Measurements from ENCODE around the gene BANF1. TPM values are rescaled to one million over a fixed set of nuclear protein-coding genes. Genes with fewer than 3 reads are reported as not detected.

Gene BANF1
- total RNA-seq, 1 donor from 2014 or later, result 163 TPM

DNA sequence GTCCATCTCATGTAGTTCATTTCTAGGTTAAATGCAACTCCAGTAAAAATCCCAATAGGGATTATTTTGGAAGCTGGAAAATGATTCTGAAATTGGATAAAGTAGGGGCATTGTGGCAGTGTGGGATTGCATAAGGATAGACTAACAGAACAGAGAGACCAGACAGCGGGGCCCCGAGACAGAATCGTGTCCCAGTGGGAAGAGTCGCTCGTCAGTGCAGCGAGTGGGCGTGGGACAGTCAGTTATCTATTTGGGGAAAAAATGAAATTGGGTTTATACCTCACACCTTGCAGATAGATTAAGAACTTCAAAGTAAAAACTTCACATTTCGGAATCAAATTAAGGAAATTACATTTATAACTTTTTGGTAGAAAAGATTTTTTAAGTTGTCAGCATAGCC lies 30.2 kb upstream of the BANF1 start:
- Mint-ChIP-seq H3K27me3 (ENCODE audit: unreplicated experiment) (peaks cover 11% of the 10 kb centered on the region), H3K9me3 (ENCODE audit: unreplicated experiment) (no peaks in the 10 kb centered on the region), H3K27ac (ENCODE audit: unreplicated experiment) (peak overlapping the region; percentile 49), H3K4me3 (ENCODE audit: unreplicated experiment) (peak overlapping the region; percentile 51), H3K4me1 (ENCODE audit: unreplicated experiment) (no peaks in the 10 kb centered on the region), H3K36me3 (ENCODE audit: low read depth, unreplicated experiment) (peaks cover 46% of the 10 kb centered on the region)
- DNase-seq (ENCODE audit: low spot score), result no peak
- TF ChIP-seq, protein P1, sequence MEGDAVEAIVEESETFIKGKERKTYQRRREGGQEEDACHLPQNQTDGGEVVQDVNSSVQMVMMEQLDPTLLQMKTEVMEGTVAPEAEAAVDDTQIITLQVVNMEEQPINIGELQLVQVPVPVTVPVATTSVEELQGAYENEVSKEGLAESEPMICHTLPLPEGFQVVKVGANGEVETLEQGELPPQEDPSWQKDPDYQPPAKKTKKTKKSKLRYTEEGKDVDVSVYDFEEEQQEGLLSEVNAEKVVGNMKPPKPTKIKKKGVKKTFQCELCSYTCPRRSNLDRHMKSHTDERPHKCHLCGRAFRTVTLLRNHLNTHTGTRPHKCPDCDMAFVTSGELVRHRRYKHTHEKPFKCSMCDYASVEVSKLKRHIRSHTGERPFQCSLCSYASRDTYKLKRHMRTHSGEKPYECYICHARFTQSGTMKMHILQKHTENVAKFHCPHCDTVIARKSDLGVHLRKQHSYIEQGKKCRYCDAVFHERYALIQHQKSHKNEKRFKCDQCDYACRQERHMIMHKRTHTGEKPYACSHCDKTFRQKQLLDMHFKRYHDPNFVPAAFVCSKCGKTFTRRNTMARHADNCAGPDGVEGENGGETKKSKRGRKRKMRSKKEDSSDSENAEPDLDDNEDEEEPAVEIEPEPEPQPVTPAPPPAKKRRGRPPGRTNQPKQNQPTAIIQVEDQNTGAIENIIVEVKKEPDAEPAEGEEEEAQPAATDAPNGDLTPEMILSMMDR (IDR thresholded peaks at IDR 0.05; ENCODE audit: unreplicated experiment), result no peak

DNA sequence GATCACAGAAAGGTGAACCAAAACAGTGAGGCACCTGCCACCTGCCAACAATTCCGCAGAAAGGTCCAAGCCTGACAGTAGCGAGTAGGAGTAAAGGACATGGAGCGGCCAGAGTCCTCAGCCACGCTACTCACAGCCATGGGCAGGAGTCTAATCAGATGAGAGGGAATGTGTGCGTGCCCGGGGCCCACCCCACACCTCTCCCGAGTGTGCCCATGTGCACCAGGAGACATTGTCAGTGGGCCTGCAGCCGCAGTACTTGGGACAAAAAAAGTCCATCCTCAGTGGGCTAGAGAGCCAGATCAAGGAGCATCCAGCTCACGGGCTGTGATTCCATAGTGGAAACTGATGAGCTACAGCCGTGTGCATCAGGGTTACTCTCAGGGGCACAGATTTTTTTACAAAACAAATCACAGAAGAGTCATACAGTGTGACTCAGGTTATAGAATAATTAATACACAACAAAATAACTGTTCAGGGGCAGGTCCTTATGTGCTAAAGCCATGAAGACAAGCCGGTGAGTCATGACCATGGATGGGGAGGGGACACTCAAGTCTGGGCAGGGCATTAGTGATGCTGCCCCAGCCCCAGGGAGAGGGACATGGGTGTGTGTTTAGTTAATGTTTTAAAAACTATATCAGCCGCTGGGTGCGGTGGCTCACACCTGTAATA lies 28.7 kb upstream of the BANF1 start:
- TF ChIP-seq, protein P1 (IDR thresholded peaks at IDR 0.05; ENCODE audit: unreplicated experiment), result no peak
- H3K9me3 Mint-ChIP-seq (ENCODE audit: unreplicated experiment), result no peaks in the 10 kb centered on the region
- peak overlapping the region; percentile 37 for H3K4me3 Mint-ChIP-seq (ENCODE audit: unreplicated experiment)
- no peak for DNase-seq (ENCODE audit: low spot score)
- H3K27me3 Mint-ChIP-seq (ENCODE audit: unreplicated experiment), result peaks cover 6% of the 10 kb centered on the region
- peaks cover 45% of the 10 kb centered on the region for H3K36me3 Mint-ChIP-seq (ENCODE audit: low read depth, unreplicated experiment)
- H3K27ac Mint-ChIP-seq (ENCODE audit: unreplicated experiment), result peak overlapping the region; percentile 7
- no peaks in the 10 kb centered on the region for H3K4me1 Mint-ChIP-seq (ENCODE audit: unreplicated experiment)

DNA sequence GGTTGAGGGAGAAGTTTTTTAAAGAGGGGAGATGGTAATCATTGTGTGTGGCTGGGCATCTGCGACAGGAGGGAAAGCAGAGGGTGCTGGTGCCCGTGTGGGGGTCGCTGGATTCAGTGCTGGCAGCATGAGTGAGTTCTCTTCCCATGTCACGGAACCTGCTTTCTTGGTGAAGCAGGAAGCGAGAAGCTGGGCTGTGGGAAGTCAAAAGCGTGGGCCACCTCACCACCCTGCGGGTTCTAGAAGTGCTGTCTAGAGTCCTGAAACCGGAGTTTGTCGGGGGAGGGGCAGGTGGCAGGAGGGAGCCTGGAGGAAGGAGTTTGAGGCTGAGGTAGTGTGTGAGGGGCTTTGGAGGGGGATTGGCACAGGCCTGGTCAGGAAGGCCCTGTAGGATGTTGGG lies 26.5 kb upstream of the BANF1 start:
- DNase-seq (ENCODE audit: low spot score), result no peak
- Mint-ChIP-seq H3K4me3 (ENCODE audit: unreplicated experiment) (peak overlapping the region; percentile 81), H3K27me3 (ENCODE audit: unreplicated experiment) (peaks cover 6% of the 10 kb centered on the region), H3K36me3 (ENCODE audit: low read depth, unreplicated experiment) (peaks cover 42% of the 10 kb centered on the region), H3K27ac (ENCODE audit: unreplicated experiment) (no peak overlapping the region), H3K4me1 (ENCODE audit: unreplicated experiment) (no peaks in the 10 kb centered on the region), H3K9me3 (ENCODE audit: unreplicated experiment) (no peaks in the 10 kb centered on the region)
- TF ChIP-seq, protein P1 (IDR thresholded peaks at IDR 0.05; ENCODE audit: unreplicated experiment), result no peak

GRCh38 chr11:65976216-65977176 lies 25.8 kb upstream of the BANF1 start:
- Mint-ChIP-seq H3K4me3 (ENCODE audit: unreplicated experiment) (peak overlapping the region; percentile 81), H3K4me1 (ENCODE audit: unreplicated experiment) (no peaks in the 10 kb centered on the region), H3K36me3 (ENCODE audit: low read depth, unreplicated experiment) (peaks cover 42% of the 10 kb centered on the region), H3K9me3 (ENCODE audit: unreplicated experiment) (no peaks in the 10 kb centered on the region), H3K27me3 (ENCODE audit: unreplicated experiment) (peaks cover 6% of the 10 kb centered on the region), H3K27ac (ENCODE audit: unreplicated experiment) (no peak overlapping the region)
- TF ChIP-seq, protein P1 (IDR thresholded peaks at IDR 0.05; ENCODE audit: unreplicated experiment), result no peak
- DNase-seq (ENCODE audit: low spot score), result no peak
